H1 (cell line): ENCODE data around the gene GUCY2C. TPM values are rescaled to one million over a fixed set of nuclear protein-coding genes. Genes with fewer than 3 reads are reported as not detected.

Experiments used
- PHF8 ChIP-seq: fragments of 200-600 bp; sonication (generic); conservative IDR thresholded peaks from 2 replicates; pipeline ENCODE4 v1.7.1; 2012; ENCODE audit warnings: low read depth, mild to moderate bottlenecking, inconsistent platforms, low read length, moderate library complexity
- POU5F1 ChIP-seq: IDR thresholded peaks from 2 replicates; pipeline ENCODE4 v1.6.1; 2011; ENCODE audit warnings: low read depth, mild to moderate bottlenecking, low read length, moderate library complexity
- SP1 ChIP-seq: IDR thresholded peaks from 2 replicates; pipeline ENCODE4 v1.6.1; 2011; ENCODE audit warnings: low read depth, low read length
- SRF ChIP-seq: IDR thresholded peaks from 2 replicates; pipeline ENCODE4 v1.6.1; 2011; ENCODE audit warnings: mild to moderate bottlenecking, low read depth, low read length, moderate library complexity
- polyA plus RNA-seq, 7 experiments: library from polyadenylated mRNA; depleted of rRNA in 3 of 7; stranded (reverse) in 5 of 7; unstranded in 2 of 7; fragments of >200 nt in 5 of 7; fragments of 200-250 nt in 2 of 7; gene quantifications; 1 replicate in 5 of 7; 2 replicates in 1 of 7; 4 replicates in 1 of 7; pipeline versions ENCODE4 v1.2.1 to v1.2.3, GENCODE V29; 2011 to 2013; ENCODE audit warnings: missing spikeins in 2 of 7, mixed read lengths in 2 of 7
- total RNA-seq: library from RNA; stranded (reverse); fragmentation: NEBNext Ultra II Directional; extraction: Animal tissue kit (Norgen Biotek cat#: 25700); gene quantifications from 2 replicates; pipeline ENCODE4 v1.2.1, GENCODE V29; 2021

The GUCY2C gene
- total and polyA plus RNA-seq, 2 of the 8 experiments (the other 6 are each of a cell fraction or from before 2014, with no cell fraction given): 1.9 to 3.2 TPM

DNA sequence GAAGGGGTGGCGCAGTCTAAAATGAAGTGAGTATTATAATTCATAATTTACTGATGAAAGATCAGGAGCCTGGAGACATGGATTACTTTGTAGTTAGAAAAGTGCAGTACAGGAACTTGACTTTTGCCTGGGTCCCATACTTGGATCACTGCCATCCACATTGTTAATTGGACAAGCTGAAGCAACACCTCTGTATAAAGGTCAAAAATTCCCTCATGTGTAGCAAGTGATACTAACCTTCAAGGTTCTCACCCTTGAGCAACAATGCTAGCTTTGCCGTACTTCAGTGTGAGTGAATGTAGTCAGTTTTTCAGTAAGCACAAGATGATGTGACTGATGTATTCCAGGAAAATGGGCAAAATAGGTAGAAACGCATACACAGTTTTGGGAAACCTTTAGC is 84.1 kb downstream of the GUCY2C start (continued):
- no peak for TF ChIP-seq POU5F1
- TF ChIP-seq SRF: no peak
- TF ChIP-seq PHF8: no peak
- no peak for TF ChIP-seq SP1
